Esophagus muscularis mucosa (tissue), 3 donors: ENCODE results near the gene COX8A.

Experiments
- POLR2A ChIP-seq: fragments of 450-650 bp; IDR thresholded peaks from one replicate; pipeline ENCODE4 v1.6.1; 2017; ENCODE audit warnings: antibody characterized with exemption, moderate library complexity, mild to moderate bottlenecking, low read depth
- TF ChIP-seq, protein P1 (sequence below), 3 experiments: fragments of 200-600 bp in 2 of 3; fragments of 450-650 bp in 1 of 3; sonication (generic) in 2 of 3; IDR thresholded peaks; one replicate each; pipeline ENCODE4 v1.5.1; 2017 to 2019; ENCODE audit warnings: antibody characterized with exemption in 3 of 3, mild to moderate bottlenecking in 2 of 3, moderate library complexity in 1 of 3

DNA sequence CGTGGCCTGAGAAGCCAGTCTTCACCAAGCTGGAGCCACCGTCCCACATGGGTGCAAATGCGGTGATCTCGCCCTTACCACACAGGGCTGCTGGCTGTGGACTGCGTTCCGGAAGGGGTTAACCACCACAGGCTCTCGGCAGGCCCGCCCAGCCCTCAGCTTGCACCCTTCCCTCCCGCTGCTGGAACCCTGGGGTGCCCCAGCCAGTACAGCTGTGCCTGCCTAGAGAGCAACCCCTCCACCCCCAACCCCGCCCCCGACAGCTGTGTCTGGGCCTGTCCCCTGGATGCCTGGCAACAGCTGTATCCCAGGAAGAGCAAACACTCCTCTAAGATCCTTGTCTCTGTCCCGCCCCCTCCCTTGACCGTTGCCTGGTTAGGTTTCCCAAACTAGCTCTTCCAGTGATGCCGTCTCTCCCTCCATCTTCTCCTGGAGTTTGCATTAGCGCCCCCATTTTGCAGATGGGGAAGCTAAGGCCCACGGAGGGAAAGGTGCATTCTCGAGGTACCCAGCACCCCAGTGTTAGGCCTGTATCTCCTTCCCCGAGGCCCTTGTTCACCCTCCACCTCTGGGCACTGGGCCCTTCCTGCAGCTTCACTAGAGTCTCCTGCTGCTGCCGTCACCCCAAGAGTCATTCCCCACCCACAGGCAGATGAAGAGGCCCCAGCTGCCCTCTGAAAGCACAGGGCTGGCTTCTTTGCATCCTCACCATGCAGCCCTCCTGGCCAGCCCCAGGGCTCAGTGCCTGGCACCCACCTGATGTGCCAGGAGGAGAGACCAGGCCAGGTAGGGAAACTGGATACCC lies 12.6 kb upstream of the COX8A start:
- TF ChIP-seq, protein P1, sequence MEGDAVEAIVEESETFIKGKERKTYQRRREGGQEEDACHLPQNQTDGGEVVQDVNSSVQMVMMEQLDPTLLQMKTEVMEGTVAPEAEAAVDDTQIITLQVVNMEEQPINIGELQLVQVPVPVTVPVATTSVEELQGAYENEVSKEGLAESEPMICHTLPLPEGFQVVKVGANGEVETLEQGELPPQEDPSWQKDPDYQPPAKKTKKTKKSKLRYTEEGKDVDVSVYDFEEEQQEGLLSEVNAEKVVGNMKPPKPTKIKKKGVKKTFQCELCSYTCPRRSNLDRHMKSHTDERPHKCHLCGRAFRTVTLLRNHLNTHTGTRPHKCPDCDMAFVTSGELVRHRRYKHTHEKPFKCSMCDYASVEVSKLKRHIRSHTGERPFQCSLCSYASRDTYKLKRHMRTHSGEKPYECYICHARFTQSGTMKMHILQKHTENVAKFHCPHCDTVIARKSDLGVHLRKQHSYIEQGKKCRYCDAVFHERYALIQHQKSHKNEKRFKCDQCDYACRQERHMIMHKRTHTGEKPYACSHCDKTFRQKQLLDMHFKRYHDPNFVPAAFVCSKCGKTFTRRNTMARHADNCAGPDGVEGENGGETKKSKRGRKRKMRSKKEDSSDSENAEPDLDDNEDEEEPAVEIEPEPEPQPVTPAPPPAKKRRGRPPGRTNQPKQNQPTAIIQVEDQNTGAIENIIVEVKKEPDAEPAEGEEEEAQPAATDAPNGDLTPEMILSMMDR (IDR thresholded peaks at IDR 0.05): no peak
- no peak for TF ChIP-seq POLR2A
